Endodermal cell (in vitro differentiated cells): ENCODE results near the gene NMU. TPM values are rescaled to one million over a fixed set of nuclear protein-coding genes. Genes with fewer than 3 reads are reported as not detected.

Source experiments
- DNase-seq: peaks from one replicate; pipeline ENCODE4 v3.0.0-alpha.2; 2017
- H3K27ac ChIP-seq: 2 replicates; pipeline ENCODE4 v1.5.1; 2013; ENCODE audit warnings: mild to moderate bottlenecking, low read depth, low read length, moderate library complexity
- H3K27me3 ChIP-seq: 2 replicates; pipeline ENCODE4 v1.6.1; 2013; ENCODE audit warnings: mild to moderate bottlenecking, low read length, moderate library complexity; ENCODE audit not compliant: insufficient read depth, control insufficient read depth, poor library complexity, severe bottlenecking
- H3K36me3 ChIP-seq: 2 replicates; pipeline ENCODE4 v1.7.0; 2013; ENCODE audit warnings: mild to moderate bottlenecking, low read length, moderate library complexity; ENCODE audit not compliant: control insufficient read depth, insufficient read depth
- H3K4me1 ChIP-seq: one replicate; pipeline ENCODE4 v1.7.0; 2013; ENCODE audit warnings: low read length; ENCODE audit not compliant: control insufficient read depth, insufficient read depth
- H3K4me3 ChIP-seq: 2 replicates; pipeline ENCODE4 v1.5.1; 2013; ENCODE audit warnings: mild to moderate bottlenecking, low read length, moderate library complexity
- H3K9ac ChIP-seq: 2 replicates; pipeline ENCODE4 v1.6.1; 2013; ENCODE audit warnings: mild to moderate bottlenecking, low read length, moderate library complexity; ENCODE audit not compliant: poor library complexity, severe bottlenecking; ENCODE audit errors: extremely low read depth
- H3K9me3 ChIP-seq: 2 replicates; pipeline ENCODE4 v1.6.1; 2013; ENCODE audit warnings: mild to moderate bottlenecking, low read length, moderate library complexity; ENCODE audit not compliant: control insufficient read depth
- H3K27ac Mint-ChIP-seq: 2 replicates; pipeline ENCODE4 v1.8.0; 2020; ENCODE audit warnings: mixed read lengths
- H3K27me3 Mint-ChIP-seq: 2 replicates; pipeline ENCODE4 v1.8.0; 2021; ENCODE audit warnings: mild to moderate bottlenecking, mixed read lengths; ENCODE audit not compliant: insufficient read depth
- H3K36me3 Mint-ChIP-seq: 2 replicates; pipeline ENCODE4 v1.8.0; 2020; ENCODE audit warnings: low read depth, mixed read lengths
- H3K4me1 Mint-ChIP-seq: 2 replicates; pipeline ENCODE4 v1.8.0; 2020; ENCODE audit warnings: mixed read lengths
- H3K4me3 Mint-ChIP-seq: 2 replicates; pipeline ENCODE4 v1.8.0; 2020; ENCODE audit warnings: mild to moderate bottlenecking, moderate library complexity, mixed read lengths
- H3K9me3 Mint-ChIP-seq: 2 replicates; pipeline ENCODE4 v1.8.0; 2020; ENCODE audit warnings: mild to moderate bottlenecking, mixed read lengths
- CTCF ChIP-seq: fragments of 200-600 bp; sonication (generic); conservative IDR thresholded peaks from 2 replicates; pipeline ENCODE4 v1.5.0; 2021; ENCODE audit warnings: antibody characterized with exemption, mild to moderate bottlenecking
- WGBS, 2 experiments: methylation state at CpG; one replicate each; pipeline versions ENCODE4 v1.1.5 to v1.1.7; 2013; ENCODE audit warnings: missing lambda C conversion rate in 2 of 2, mixed read lengths in 1 of 2; ENCODE audit not compliant: insufficient coverage in 1 of 2, insufficient read length in 1 of 2; 5-methylcytosine and 5-hydroxymethylcytosine counted together
- total RNA-seq, 2 donors: library from RNA; stranded (reverse); fragmentation: NEBNext Ultra II Directional in 1 of 2; extraction: Animal tissue kit (Norgen Biotek cat#: 25700) in 1 of 2; gene quantifications; 2 replicates in 1 of 2; 3 replicates in 1 of 2; pipeline ENCODE4 v1.2.1, GENCODE V29; 2021

The NMU gene
- total RNA-seq, 2 donors from 2014 or later = 9.6 to 17.2 TPM

- Histone ChIP-seq H3K9me3 (peaks cover 12% of the 10 kb centered on the region), H3K4me1 (peaks cover 6% of the 10 kb centered on the region), H3K4me3 (peak overlapping the region; percentile 86), H3K9ac (no peak overlapping the region), H3K27ac (no peak overlapping the region), H3K36me3 (no peaks in the 10 kb centered on the region), H3K27me3 (peaks cover 14% of the 10 kb centered on the region)
- Mint-ChIP-seq H3K4me1 (peaks cover 40% of the 10 kb centered on the region), H3K9me3 (peaks cover 14% of the 10 kb centered on the region), H3K4me3 (peak overlapping the region; percentile 72), H3K27me3 (peaks cover 21% of the 10 kb centered on the region), H3K36me3 (no peaks in the 10 kb centered on the region), H3K27ac (no peak overlapping the region)
- TF ChIP-seq CTCF = no peak
- peak; percentile 64 for DNase-seq
- 2 to 3% methylated on average over 11 of the region's 11 CpGs for WGBS, 2 experiments
Observed at GRCh38 chr4:55635282-55635681, 816 bp downstream of the NMU start.

GRCh38 chr4:55634417-55635128 is 1.5 kb downstream of the NMU start:
- H3K27me3 ChIP-seq = peaks cover 14% of the 10 kb centered on the region
- H3K9ac ChIP-seq = no peak overlapping the region
- H3K4me3 ChIP-seq = peak overlapping the region; percentile 86
- Mint-ChIP-seq H3K27me3 (peaks cover 21% of the 10 kb centered on the region), H3K4me1 (peaks cover 40% of the 10 kb centered on the region), H3K9me3 (peaks cover 14% of the 10 kb centered on the region), H3K4me3 (peak overlapping the region; percentile 72), H3K27ac (no peak overlapping the region), H3K36me3 (no peaks in the 10 kb centered on the region)
- no peak for TF ChIP-seq CTCF
- WGBS, 2 experiments = 37% methylated on average over 3 of the region's 3 CpGs; no CpG with 5 or more reads in 1 of the 2 experiments
- peaks cover 12% of the 10 kb centered on the region for H3K9me3 ChIP-seq
- H3K27ac ChIP-seq = no peak overlapping the region
- H3K4me1 ChIP-seq = peaks cover 6% of the 10 kb centered on the region
- no peak for DNase-seq
- no peaks in the 10 kb centered on the region for H3K36me3 ChIP-seq

- Histone ChIP-seq H3K36me3 (no peaks in the 10 kb centered on the region), H3K9me3 (peaks cover 12% of the 10 kb centered on the region), H3K4me3 (peak overlapping the region; percentile 86), H3K9ac (no peak overlapping the region), H3K27me3 (peaks cover 14% of the 10 kb centered on the region), H3K4me1 (peaks cover 6% of the 10 kb centered on the region), H3K27ac (no peak overlapping the region)
- H3K4me1 Mint-ChIP-seq = peaks cover 40% of the 10 kb centered on the region
- H3K9me3 Mint-ChIP-seq = peaks cover 14% of the 10 kb centered on the region
- H3K4me3 Mint-ChIP-seq = no peak overlapping the region
- no peak overlapping the region for H3K27ac Mint-ChIP-seq
- TF ChIP-seq CTCF = no peak
- H3K27me3 Mint-ChIP-seq = peaks cover 21% of the 10 kb centered on the region
- 76% methylated on average over 6 of the region's 6 CpGs; no CpG with 5 or more reads in 1 of the 2 experiments for WGBS, 2 experiments
- H3K36me3 Mint-ChIP-seq = no peaks in the 10 kb centered on the region
- peak; percentile 46 for DNase-seq
Observed at GRCh38 chr4:55633903-55634302, 2.2 kb downstream of the NMU start.
